H1 (cell line): ENCODE measurements around the gene MACROD1. TPM values are rescaled to one million over a fixed set of nuclear protein-coding genes. Genes with fewer than 3 reads are reported as not detected.

ENCODE experiments used
- CTCF ChIA-PET: fragments of 300-600 bp; sonication (Branson Sonifier 250); formaldehyde crosslinking; loops from one replicate; lab custom pipeline; 2021; ENCODE audit not compliant: partially characterized antibody; lab: Charles Lee
- POLR2A ChIA-PET: fragments of 300-600 bp; sonication (Branson Sonifier 250); formaldehyde crosslinking; loops from one replicate; lab custom pipeline; 2021; ENCODE audit warnings: inconsistent platforms; ENCODE audit not compliant: partially characterized antibody; lab: Charles Lee
- DNase-seq, 2 experiments: peaks; one replicate each; pipeline versions ENCODE4 v3.0.0 to v3.0.0-alpha.2; 2010 to 2022; ENCODE audit warnings: low spot score in 2 of 2, low read depth in 1 of 2, mixed read lengths in 1 of 2
- FAIRE-seq: peaks from 2 replicates; lab custom pipeline; 2011; peaks lifted over from hg19 to GRCh38; lab: Jason Lieb, UNC
- H2AFZ ChIP-seq: 2 replicates; pipeline ENCODE4 v1.8.1; 2012; ENCODE audit warnings: low read length, inconsistent platforms
- H2AK5ac ChIP-seq: 2 replicates; pipeline ENCODE4 v1.6.1; 2013; ENCODE audit warnings: low read depth, low read length
- H2BK120ac ChIP-seq: replicated peaks from 2 replicates; pipeline ENCODE3; 2013; ENCODE audit warnings: low read depth, low read length, inconsistent platforms
- H2BK12ac ChIP-seq: 2 replicates; pipeline ENCODE4 v1.6.1; 2013; ENCODE audit warnings: low read depth, low read length
- H2BK15ac ChIP-seq: 2 replicates; pipeline ENCODE4 v1.6.1; 2013; ENCODE audit warnings: low read length
- H2BK20ac ChIP-seq: 2 replicates; pipeline ENCODE4 v1.6.1; 2013; ENCODE audit warnings: low read length
- H2BK5ac ChIP-seq: 2 replicates; pipeline ENCODE4 v1.6.1; 2013; ENCODE audit warnings: low read depth, low read length
- H3K14ac ChIP-seq: 2 replicates; pipeline ENCODE4 v1.6.1; 2013; ENCODE audit warnings: inconsistent platforms; ENCODE audit not compliant: insufficient read length
- H3K18ac ChIP-seq: 2 replicates; pipeline ENCODE4 v1.6.1; 2013; ENCODE audit warnings: low read length; ENCODE audit errors: extremely low read depth
- H3K23ac ChIP-seq: 2 replicates; pipeline ENCODE4 v1.6.1; 2013; ENCODE audit warnings: inconsistent platforms; ENCODE audit not compliant: insufficient read length
- H3K23me2 ChIP-seq: 2 replicates; pipeline ENCODE4 v1.6.1; 2013; ENCODE audit warnings: low read depth, low read length
- H3K27ac ChIP-seq: 2 replicates; pipeline ENCODE4 v1.6.1; 2011; ENCODE audit warnings: low read depth, low read length, inconsistent platforms
- H3K27me3 ChIP-seq, 4 experiments: replicated peaks in 1 of 4; 1 replicate in 1 of 4; 2 replicates in 3 of 4; pipeline versions ENCODE4 v1.6.1 to v1.8.1; 2011 to 2013; ENCODE audit warnings: low read length in 3 of 4, mild to moderate bottlenecking in 3 of 4, inconsistent platforms in 2 of 4, mixed read lengths in 2 of 4, moderate library complexity in 1 of 4; ENCODE audit not compliant: control insufficient read depth in 3 of 4, insufficient read depth in 3 of 4; ENCODE audit errors: extremely low read depth in 1 of 4
- H3K36me3 ChIP-seq, 4 experiments: 2 replicates each; pipeline versions ENCODE4 v1.6.1 to v1.8.1; 2011 to 2013; ENCODE audit warnings: mild to moderate bottlenecking in 4 of 4, low read length in 3 of 4, moderate library complexity in 2 of 4, control low read depth in 1 of 4, inconsistent platforms in 1 of 4; ENCODE audit not compliant: insufficient read depth in 4 of 4, control insufficient read depth in 2 of 4
- H3K4ac ChIP-seq: replicated peaks from 2 replicates; pipeline ENCODE3; 2013; ENCODE audit warnings: low read length, low read depth, mixed read lengths, inconsistent platforms; ENCODE audit not compliant: insufficient read length
- H3K4me1 ChIP-seq, 4 experiments: replicated peaks in 1 of 4; 1 replicate in 1 of 4; 2 replicates in 3 of 4; pipeline versions ENCODE4 v1.6.1 to v1.8.1; 2011 to 2013; ENCODE audit warnings: low read length in 3 of 4, inconsistent platforms in 2 of 4, mixed read lengths in 1 of 4; ENCODE audit not compliant: insufficient read depth in 4 of 4, control insufficient read depth in 3 of 4
- H3K4me2 ChIP-seq, 2 experiments: 2 replicates each; pipeline versions ENCODE4 v1.6.1 to v1.8.1; 2011 to 2013; ENCODE audit warnings: low read depth in 2 of 2, low read length in 2 of 2, control low read depth in 1 of 2, inconsistent platforms in 1 of 2, mild to moderate bottlenecking in 1 of 2; ENCODE audit not compliant: insufficient read depth in 1 of 2
- H3K4me3 ChIP-seq, 4 experiments: fragments of 200-600, 300-600 bp in 1 of 4; sonication (generic), shearing (Covaris generic), sonication (Bioruptor Twin) in 1 of 4; 2 replicates each; pipeline versions ENCODE4 v1.5.1 to v1.8.1; 2011 to 2016; ENCODE audit warnings: low read length in 4 of 4, low read depth in 3 of 4, control low read depth in 2 of 4, inconsistent platforms in 2 of 4, mild to moderate bottlenecking in 2 of 4, mixed read lengths in 1 of 4, moderate library complexity in 1 of 4; ENCODE audit not compliant: insufficient read depth in 2 of 4; ENCODE audit errors: extremely low read depth in 1 of 4
- H3K56ac ChIP-seq: replicated peaks from 2 replicates; pipeline ENCODE3; 2013; ENCODE audit warnings: low read depth, mild to moderate bottlenecking, mixed read lengths, low read length, inconsistent platforms; ENCODE audit not compliant: insufficient read length
- H3K79me1 ChIP-seq: 2 replicates; pipeline ENCODE4 v1.6.1; 2013; ENCODE audit warnings: low read depth, low read length, control low read depth
- H3K79me2 ChIP-seq, 2 experiments: 2 replicates each; pipeline versions ENCODE4 v1.6.1 to v1.8.1; 2012 to 2013; ENCODE audit warnings: low read length in 2 of 2, mild to moderate bottlenecking in 2 of 2, inconsistent platforms in 1 of 2; ENCODE audit not compliant: insufficient read depth in 2 of 2, control insufficient read depth in 1 of 2
- H3K9ac ChIP-seq, 4 experiments: replicated peaks in 1 of 4; 1 replicate in 1 of 4; 2 replicates in 3 of 4; pipeline versions ENCODE4 v1.6.1 to v1.8.1; 2011 to 2013; ENCODE audit warnings: low read depth in 3 of 4, low read length in 3 of 4, control low read depth in 2 of 4, mild to moderate bottlenecking in 2 of 4, moderate library complexity in 2 of 4, inconsistent platforms in 1 of 4; ENCODE audit errors: extremely low read depth in 1 of 4
- H3K9me3 ChIP-seq, 2 experiments: 2 replicates each; pipeline versions ENCODE4 v1.6.1 to v1.8.1; 2012 to 2013; ENCODE audit warnings: mild to moderate bottlenecking in 2 of 2, moderate library complexity in 2 of 2, control low read depth in 1 of 2, inconsistent platforms in 1 of 2, low read depth in 1 of 2, low read length in 1 of 2, mixed read lengths in 1 of 2; ENCODE audit not compliant: insufficient read depth in 2 of 2
- H4K20me1 ChIP-seq, 2 experiments: replicated peaks in 1 of 2; 2 replicates each; pipeline versions ENCODE3 to v1.8.1; 2011 to 2013; ENCODE audit warnings: inconsistent platforms in 2 of 2, low read length in 2 of 2, mild to moderate bottlenecking in 1 of 2; ENCODE audit not compliant: insufficient read depth in 2 of 2, control insufficient read depth in 1 of 2
- H4K5ac ChIP-seq: 2 replicates; pipeline ENCODE4 v1.6.1; 2013; ENCODE audit warnings: low read length, low read depth, mixed read lengths, inconsistent platforms; ENCODE audit not compliant: insufficient read length
- H4K8ac ChIP-seq: 2 replicates; pipeline ENCODE4 v1.8.0; 2013; ENCODE audit warnings: mild to moderate bottlenecking, moderate library complexity, low read length, inconsistent platforms; ENCODE audit not compliant: insufficient read depth; ENCODE audit errors: extremely low read depth
- H4K91ac ChIP-seq: replicated peaks from 2 replicates; pipeline ENCODE3; 2013; ENCODE audit warnings: low read length, mixed read lengths, inconsistent platforms; ENCODE audit not compliant: insufficient read length
- BCL11A ChIP-seq, 2 experiments: IDR thresholded peaks; one replicate each; pipeline ENCODE4 v1.6.1; 2011; ENCODE audit warnings: low read depth in 2 of 2, low read length in 2 of 2, mild to moderate bottlenecking in 2 of 2
- POU5F1 ChIP-seq: IDR thresholded peaks from 2 replicates; pipeline ENCODE4 v1.6.1; 2011; ENCODE audit warnings: low read depth, mild to moderate bottlenecking, low read length, moderate library complexity
- WGBS, 2 experiments: shearing (Covaris generic) in 1 of 2; methylation state at CpG; one replicate each; pipeline versions ENCODE4 v1.1.6 to v1.1.7; 2013 to 2015; ENCODE audit warnings: low lambda C conversion rate in 2 of 2, mixed read lengths in 2 of 2, inconsistent platforms in 1 of 2, low coverage in 1 of 2, missing lambda C conversion rate in 1 of 2; ENCODE audit not compliant: insufficient replicate concordance in 2 of 2, insufficient coverage in 1 of 2, insufficient read length in 1 of 2; ENCODE audit errors: extremely low coverage in 1 of 2, missing lambda C conversion rate in 1 of 2; 5-methylcytosine and 5-hydroxymethylcytosine counted together
- polyA plus RNA-seq, 7 experiments: library from polyadenylated mRNA; depleted of rRNA in 3 of 7; stranded (reverse) in 5 of 7; unstranded in 2 of 7; fragments of >200 nt in 5 of 7; fragments of 200-250 nt in 2 of 7; gene quantifications; 1 replicate in 5 of 7; 2 replicates in 1 of 7; 4 replicates in 1 of 7; pipeline versions ENCODE4 v1.2.1 to v1.2.3, GENCODE V29; 2011 to 2013; ENCODE audit warnings: missing spikeins in 2 of 7, mixed read lengths in 2 of 7
- total RNA-seq: library from RNA; stranded (reverse); fragmentation: NEBNext Ultra II Directional; extraction: Animal tissue kit (Norgen Biotek cat#: 25700); gene quantifications from 2 replicates; pipeline ENCODE4 v1.2.1, GENCODE V29; 2021
- TF ChIP-seq, protein P1 (sequence below): IDR thresholded peaks from 2 replicates; pipeline ENCODE4 v1.6.1; 2012; ENCODE audit warnings: low read length, inconsistent platforms

Gene MACROD1
- total and polyA plus RNA-seq, 2 of the 8 experiments (the other 6 are each of a cell fraction or from before 2014, with no cell fraction given), result 19.5 to 34.1 TPM

DNA sequence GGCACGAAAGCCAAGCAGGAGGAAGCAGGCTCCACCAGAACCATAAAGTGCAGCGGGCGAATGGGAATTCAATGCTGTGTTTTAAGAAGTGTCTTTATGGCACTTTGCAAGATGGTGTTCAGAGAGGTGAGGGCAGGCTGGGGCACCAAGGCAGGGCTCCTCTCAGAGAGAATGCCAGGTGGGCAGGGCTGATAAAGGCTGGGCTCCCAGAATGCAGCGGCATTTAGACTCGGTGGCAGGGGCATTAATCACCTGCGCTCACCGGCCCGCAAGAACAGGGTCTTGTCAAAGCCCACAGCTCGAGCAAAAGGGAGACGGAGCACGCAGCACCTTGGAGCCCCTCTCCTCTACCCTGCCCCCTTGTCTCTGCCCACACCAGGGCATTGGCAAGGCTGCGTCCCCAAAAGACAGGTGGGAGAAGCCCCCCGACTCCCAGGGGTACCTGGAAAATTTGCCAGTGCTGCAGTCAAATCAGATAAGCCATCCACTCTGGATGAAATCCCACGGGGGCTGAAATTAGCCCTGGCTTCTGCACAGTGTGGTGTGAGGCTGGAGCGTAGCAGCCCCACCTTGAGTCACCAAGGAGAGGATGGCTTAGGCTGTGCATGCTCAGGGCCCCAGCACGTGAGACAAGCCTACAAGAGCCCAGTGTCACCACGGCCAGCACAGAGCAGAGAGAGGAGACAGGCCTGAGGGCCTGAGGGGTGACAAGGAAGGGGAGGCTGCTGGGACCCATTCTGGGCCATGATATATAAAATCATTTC lies 8.1 kb downstream of the MACROD1 start:
- H3K4me2 ChIP-seq, result no peak overlapping the region
- no peaks in the 10 kb centered on the region for H3K9me3 ChIP-seq
- H3K56ac ChIP-seq, result no peak overlapping the region
- H3K79me2 ChIP-seq, result no peaks in the 10 kb centered on the region; a peak in 1 of 4 replicates
- no peak overlapping the region for H3K14ac ChIP-seq
- no peak overlapping the region for H2BK12ac ChIP-seq
- no peak overlapping the region for H2BK20ac ChIP-seq
- H3K23ac ChIP-seq, result no peak overlapping the region
- no peak overlapping the region for H4K91ac ChIP-seq
- ChIA-PET CTCF (interaction anchor here (1.0 to 1.3 kb wide), 2 partner anchors 9 to 27 kb away, joined by 3 read pairs; no protein-coding TSS in a partner anchor), POLR2A (no interaction called here)
- peaks cover 8 to 19% of the 10 kb centered on the region in 2 experiments for H4K20me1 ChIP-seq
- no peak for FAIRE-seq
- H3K9ac ChIP-seq, result no peak overlapping the region
- H3K4me1 ChIP-seq, result peaks cover 2 to 12% (median 8%) of the 10 kb centered on the region in 4 experiments; a peak in 5 of 7 replicates
- H3K36me3 ChIP-seq, result 0 out of 8 replicates have a peak, but pooled peaks cover 0 to 3% (median 0%) of the 10 kb centered on the region in 4 experiments
- no peaks in the 10 kb centered on the region for H3K79me1 ChIP-seq
- H2BK120ac ChIP-seq, result no peak overlapping the region
- WGBS, 2 experiments, result 94% methylated on average over 17 of the region's 17 CpGs; no CpG with 5 or more reads in 1 of the 2 experiments
- H3K4me3 ChIP-seq, result no peak overlapping the region
- H4K8ac ChIP-seq, result no peak overlapping the region
- no peak overlapping the region for H2AK5ac ChIP-seq
- no peaks in the 10 kb centered on the region for H3K23me2 ChIP-seq
- H3K18ac ChIP-seq, result no peak overlapping the region
- no peak overlapping the region for H2BK15ac ChIP-seq
- H3K27ac ChIP-seq, result no peak overlapping the region
- no peak for DNase-seq
- H4K5ac ChIP-seq, result no peak overlapping the region
- no peak for TF ChIP-seq POU5F1
- TF ChIP-seq, protein P1, sequence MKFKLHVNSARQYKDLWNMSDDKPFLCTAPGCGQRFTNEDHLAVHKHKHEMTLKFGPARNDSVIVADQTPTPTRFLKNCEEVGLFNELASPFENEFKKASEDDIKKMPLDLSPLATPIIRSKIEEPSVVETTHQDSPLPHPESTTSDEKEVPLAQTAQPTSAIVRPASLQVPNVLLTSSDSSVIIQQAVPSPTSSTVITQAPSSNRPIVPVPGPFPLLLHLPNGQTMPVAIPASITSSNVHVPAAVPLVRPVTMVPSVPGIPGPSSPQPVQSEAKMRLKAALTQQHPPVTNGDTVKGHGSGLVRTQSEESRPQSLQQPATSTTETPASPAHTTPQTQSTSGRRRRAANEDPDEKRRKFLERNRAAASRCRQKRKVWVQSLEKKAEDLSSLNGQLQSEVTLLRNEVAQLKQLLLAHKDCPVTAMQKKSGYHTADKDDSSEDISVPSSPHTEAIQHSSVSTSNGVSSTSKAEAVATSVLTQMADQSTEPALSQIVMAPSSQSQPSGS, result no peak
- no peak for TF ChIP-seq BCL11A (IDR thresholded peaks at IDR 0.05; ENCODE audit: low read depth in 2 of 2, low read length in 2 of 2)
- no peak overlapping the region for H2AFZ ChIP-seq
- no peak overlapping the region for H3K4ac ChIP-seq
- no peak overlapping the region for H2BK5ac ChIP-seq
- peaks cover 0 to 4% (median 0%) of the 10 kb centered on the region in 4 experiments; a peak in 3 of 7 replicates for H3K27me3 ChIP-seq
